Liver (tissue), 9 donors: ENCODE data around the gene RABEP2. TPM values are rescaled to one million over a fixed set of nuclear protein-coding genes. Genes with fewer than 3 reads are reported as not detected.

Source experiments
- DNase-seq: peaks from one replicate; pipeline ENCODE4 v3.0.0-alpha.2; 2017; ENCODE audit warnings: low spot score
- H3K27ac ChIP-seq, 2 donors: one replicate each; pipeline ENCODE4 v1.7.0; 2013; ENCODE audit warnings: inconsistent platforms in 2 of 2, low read length in 2 of 2, control low read depth in 1 of 2, low read depth in 1 of 2, mild to moderate bottlenecking in 1 of 2
- H3K27me3 ChIP-seq, 4 donors: one replicate each; pipeline versions ENCODE4 v1.6.1 to v1.7.0; 2013; ENCODE audit warnings: low read length in 3 of 4, inconsistent platforms in 1 of 4, mild to moderate bottlenecking in 1 of 4, moderate library complexity in 1 of 4; ENCODE audit not compliant: control insufficient read depth in 4 of 4, insufficient read depth in 4 of 4
- H3K36me3 ChIP-seq, 4 donors: one replicate each; pipeline versions ENCODE4 v1.6.1 to v1.7.0; 2013; ENCODE audit warnings: low read length in 3 of 4, mild to moderate bottlenecking in 3 of 4, low read depth in 1 of 4, moderate library complexity in 1 of 4; ENCODE audit not compliant: control insufficient read depth in 4 of 4, insufficient read depth in 3 of 4
- H3K4me1 ChIP-seq, 4 donors: one replicate each; pipeline versions ENCODE4 v1.6.1 to v1.7.0; 2013; ENCODE audit warnings: low read length in 3 of 4, mild to moderate bottlenecking in 3 of 4, moderate library complexity in 1 of 4; ENCODE audit not compliant: control insufficient read depth in 4 of 4, insufficient read depth in 4 of 4
- H3K4me3 ChIP-seq, 3 donors: one replicate each; pipeline versions ENCODE4 v1.6.1 to v1.7.0; 2013; ENCODE audit warnings: low read length in 3 of 3, control low read depth in 1 of 3, low read depth in 1 of 3, mild to moderate bottlenecking in 1 of 3
- H3K9ac ChIP-seq, 2 donors: one replicate each; pipeline ENCODE4 v1.7.0; 2013; ENCODE audit warnings: low read length in 2 of 2, mild to moderate bottlenecking in 2 of 2, moderate library complexity in 2 of 2, control low read depth in 1 of 2, low read depth in 1 of 2
- H3K9me3 ChIP-seq, 4 donors: one replicate each; pipeline versions ENCODE4 v1.6.1 to v1.7.0; 2013; ENCODE audit warnings: low read length in 3 of 4; ENCODE audit not compliant: control insufficient read depth in 4 of 4
- EGR1 ChIP-seq, 2 donors: IDR thresholded peaks; 2 replicates each; pipeline ENCODE4 v1.6.1; 2016 to 2018; ENCODE audit warnings: antibody characterized with exemption in 2 of 2, low read depth in 2 of 2
- FOXA1 ChIP-seq: IDR thresholded peaks from 2 replicates; pipeline ENCODE4 v1.6.1; 2016; ENCODE audit warnings: antibody characterized with exemption
- FOXA2 ChIP-seq: IDR thresholded peaks from 2 replicates; pipeline ENCODE4 v1.6.1; 2016; ENCODE audit warnings: antibody characterized with exemption
- HNF4G ChIP-seq: IDR thresholded peaks from 2 replicates; pipeline ENCODE4 v1.6.1; 2016; ENCODE audit warnings: antibody characterized with exemption
- JUND ChIP-seq, 2 donors: IDR thresholded peaks; 2 replicates each; pipeline ENCODE4 v1.6.1; 2016; ENCODE audit warnings: antibody characterized with exemption in 2 of 2
- RXRA ChIP-seq, 2 donors: IDR thresholded peaks; 2 replicates each; pipeline ENCODE4 v1.6.1; 2017 to 2018; ENCODE audit warnings: antibody characterized with exemption in 2 of 2, mild to moderate bottlenecking in 1 of 2
- TAF1 ChIP-seq: conservative IDR thresholded peaks from 2 replicates; pipeline ENCODE4 v1.6.1; 2016; ENCODE audit warnings: antibody characterized with exemption, mild to moderate bottlenecking
- WGBS: extraction: QIAGEN DNeasy Blood & Tissue Kit; methylation state at CpG from one replicate; pipeline ENCODE4 v1.1.7; 2013; 5-methylcytosine and 5-hydroxymethylcytosine counted together
- polyA plus RNA-seq, 2 donors: library from polyadenylated mRNA; stranded (reverse) in 1 of 2; unstranded in 1 of 2; fragments of 200-250 nt in 1 of 2; fragments of >200 nt in 1 of 2; fragmentation: Nextera tagmentation in 1 of 2; extraction: Ambion mirVana in 1 of 2; gene quantifications; one replicate each; pipeline versions ENCODE4 v1.2.1 to v1.2.3, GENCODE V29; 2013 to 2015
- total RNA-seq, 2 donors: library from RNA; depleted of rRNA; stranded (reverse); fragments of >200 nt; gene quantifications; one replicate each; pipeline ENCODE4 v1.2.3, GENCODE V29; 2014
- TF ChIP-seq, protein P1 (sequence below): fragments of 150-350 bp; IDR thresholded peaks from 2 replicates; pipeline ENCODE4 v1.5.1; 2017; ENCODE audit warnings: improper control_type of control experiment, low read depth, low read length; ENCODE audit not compliant: missing input control
- TF ChIP-seq, protein P2 (sequence below): IDR thresholded peaks from 2 replicates; pipeline ENCODE4 v1.6.1; 2016; ENCODE audit warnings: antibody characterized with exemption, mild to moderate bottlenecking
- TF ChIP-seq, protein P3 (sequence below): IDR thresholded peaks from 2 replicates; pipeline ENCODE4 v1.6.1; 2016; ENCODE audit warnings: antibody characterized with exemption
- donor health status: healthy.
- donor health status: healthy.
- donor health status: healthy.
- donor health status: healthy.
- donor health status: healthy.

RABEP2 gene
- total and polyA plus RNA-seq, 4 donors = 3.0 to 16.1 (median 8.3) TPM

DNA sequence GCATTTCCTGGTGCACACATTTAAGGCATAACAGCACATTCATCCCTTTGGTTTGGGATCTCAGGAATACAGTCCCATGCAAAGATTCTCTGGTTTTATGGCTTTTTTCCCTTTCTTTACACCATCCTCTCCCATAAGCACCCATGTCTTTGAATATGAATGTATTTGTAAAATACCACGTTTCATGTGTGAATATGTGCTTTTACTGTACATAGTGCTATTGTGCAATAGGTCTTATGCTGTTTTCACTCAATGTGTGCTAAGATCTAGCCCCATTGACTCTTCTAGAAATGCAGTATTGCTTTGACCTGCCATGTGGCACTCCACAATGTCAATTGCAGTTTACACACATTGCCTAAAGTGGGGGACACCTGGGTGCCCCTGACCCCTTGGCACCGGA is 39.5 kb upstream of the RABEP2 start:
- Histone ChIP-seq H3K27me3 (no peaks in the 10 kb centered on the region), H3K27ac (no peak overlapping the region), H3K9me3 (no peaks in the 10 kb centered on the region), H3K4me3 (no peak overlapping the region), H3K9ac (no peak overlapping the region), H3K4me1 (no peaks in the 10 kb centered on the region), H3K36me3 (peaks cover 10 to 42% (median 27%) of the 10 kb centered on the region in 4 donors)
- no peak for DNase-seq
- WGBS = 88% methylated on average over 2 of the region's 2 CpGs
- TF ChIP-seq EGR1 (IDR thresholded peaks at IDR 0.05; ENCODE audit: low read depth in 2 of 2) (no peak), HNF4G (no peak)

DNA sequence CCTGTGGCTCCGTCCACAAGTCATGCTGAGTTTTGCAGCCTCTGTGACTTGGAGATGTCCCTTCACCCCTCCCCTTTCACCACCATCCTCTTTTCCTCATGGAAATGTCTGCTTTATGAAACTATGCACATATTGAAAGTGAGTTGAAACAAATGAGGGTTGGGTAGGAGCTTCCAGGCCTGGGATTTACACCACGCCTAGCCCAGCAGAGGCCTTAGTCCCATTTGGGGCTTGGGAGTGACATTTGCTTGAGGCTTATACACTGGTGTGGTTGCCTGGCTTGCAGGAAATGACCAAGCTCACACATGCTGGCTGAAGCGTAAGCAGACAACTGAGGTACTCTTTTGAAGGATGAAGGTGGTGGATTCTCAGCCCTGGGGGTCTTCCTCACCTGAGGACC is 39.0 kb upstream of the RABEP2 start:
- H3K9me3 ChIP-seq = no peaks in the 10 kb centered on the region
- no peak overlapping the region for H3K27ac ChIP-seq
- no peak for DNase-seq
- H3K4me3 ChIP-seq = no peak overlapping the region
- no peak for TF ChIP-seq EGR1 (IDR thresholded peaks at IDR 0.05; ENCODE audit: low read depth in 2 of 2)
- no peak for TF ChIP-seq TAF1
- TF ChIP-seq, protein P1, sequence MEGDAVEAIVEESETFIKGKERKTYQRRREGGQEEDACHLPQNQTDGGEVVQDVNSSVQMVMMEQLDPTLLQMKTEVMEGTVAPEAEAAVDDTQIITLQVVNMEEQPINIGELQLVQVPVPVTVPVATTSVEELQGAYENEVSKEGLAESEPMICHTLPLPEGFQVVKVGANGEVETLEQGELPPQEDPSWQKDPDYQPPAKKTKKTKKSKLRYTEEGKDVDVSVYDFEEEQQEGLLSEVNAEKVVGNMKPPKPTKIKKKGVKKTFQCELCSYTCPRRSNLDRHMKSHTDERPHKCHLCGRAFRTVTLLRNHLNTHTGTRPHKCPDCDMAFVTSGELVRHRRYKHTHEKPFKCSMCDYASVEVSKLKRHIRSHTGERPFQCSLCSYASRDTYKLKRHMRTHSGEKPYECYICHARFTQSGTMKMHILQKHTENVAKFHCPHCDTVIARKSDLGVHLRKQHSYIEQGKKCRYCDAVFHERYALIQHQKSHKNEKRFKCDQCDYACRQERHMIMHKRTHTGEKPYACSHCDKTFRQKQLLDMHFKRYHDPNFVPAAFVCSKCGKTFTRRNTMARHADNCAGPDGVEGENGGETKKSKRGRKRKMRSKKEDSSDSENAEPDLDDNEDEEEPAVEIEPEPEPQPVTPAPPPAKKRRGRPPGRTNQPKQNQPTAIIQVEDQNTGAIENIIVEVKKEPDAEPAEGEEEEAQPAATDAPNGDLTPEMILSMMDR = no peak
- peaks cover 10 to 44% (median 27%) of the 10 kb centered on the region in 4 donors for H3K36me3 ChIP-seq
- no peak overlapping the region for H3K9ac ChIP-seq
- WGBS = 96% methylated on average over 3 of the region's 3 CpGs
- no peaks in the 10 kb centered on the region for H3K4me1 ChIP-seq
- H3K27me3 ChIP-seq = no peaks in the 10 kb centered on the region

DNA sequence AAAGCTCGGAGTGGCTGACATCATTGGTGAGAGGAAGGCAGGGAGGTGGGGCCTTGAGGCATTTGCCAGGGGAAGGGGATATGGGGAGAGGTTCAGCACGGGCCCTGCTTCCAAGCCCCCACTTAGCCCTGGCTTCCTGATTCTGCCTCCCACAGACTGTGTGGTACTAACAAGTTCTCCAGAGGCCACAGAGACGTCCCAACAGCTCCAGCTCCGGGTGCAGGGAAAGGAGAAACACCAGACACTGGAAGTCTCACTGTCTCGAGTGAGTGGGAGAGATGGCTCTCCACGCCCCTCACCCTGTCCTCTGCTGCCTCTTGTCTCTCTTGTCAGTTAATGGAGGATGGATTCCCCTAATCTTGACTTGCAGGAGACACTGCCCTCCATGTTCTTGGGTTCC is 33.8 kb upstream of the RABEP2 start:
- H3K27ac ChIP-seq = no peak overlapping the region
- no peak overlapping the region for H3K4me3 ChIP-seq
- WGBS = 95% methylated on average over 6 of the region's 6 CpGs
- no peaks in the 10 kb centered on the region for H3K4me1 ChIP-seq
- H3K9ac ChIP-seq = no peak overlapping the region
- H3K27me3 ChIP-seq = no peaks in the 10 kb centered on the region
- H3K36me3 ChIP-seq = peaks cover 15 to 59% (median 37%) of the 10 kb centered on the region in 4 donors
- H3K9me3 ChIP-seq = no peaks in the 10 kb centered on the region
- DNase-seq = no peak
- TF ChIP-seq FOXA1 (no peak), RXRA (IDR thresholded peaks at IDR 0.05) (no peak), HNF4G (no peak), JUND (IDR thresholded peaks at IDR 0.05) (no peak), TAF1 (no peak), FOXA2 (no peak), EGR1 (IDR thresholded peaks at IDR 0.05; ENCODE audit: low read depth in 2 of 2) (no peak)
- TF ChIP-seq, protein P2, sequence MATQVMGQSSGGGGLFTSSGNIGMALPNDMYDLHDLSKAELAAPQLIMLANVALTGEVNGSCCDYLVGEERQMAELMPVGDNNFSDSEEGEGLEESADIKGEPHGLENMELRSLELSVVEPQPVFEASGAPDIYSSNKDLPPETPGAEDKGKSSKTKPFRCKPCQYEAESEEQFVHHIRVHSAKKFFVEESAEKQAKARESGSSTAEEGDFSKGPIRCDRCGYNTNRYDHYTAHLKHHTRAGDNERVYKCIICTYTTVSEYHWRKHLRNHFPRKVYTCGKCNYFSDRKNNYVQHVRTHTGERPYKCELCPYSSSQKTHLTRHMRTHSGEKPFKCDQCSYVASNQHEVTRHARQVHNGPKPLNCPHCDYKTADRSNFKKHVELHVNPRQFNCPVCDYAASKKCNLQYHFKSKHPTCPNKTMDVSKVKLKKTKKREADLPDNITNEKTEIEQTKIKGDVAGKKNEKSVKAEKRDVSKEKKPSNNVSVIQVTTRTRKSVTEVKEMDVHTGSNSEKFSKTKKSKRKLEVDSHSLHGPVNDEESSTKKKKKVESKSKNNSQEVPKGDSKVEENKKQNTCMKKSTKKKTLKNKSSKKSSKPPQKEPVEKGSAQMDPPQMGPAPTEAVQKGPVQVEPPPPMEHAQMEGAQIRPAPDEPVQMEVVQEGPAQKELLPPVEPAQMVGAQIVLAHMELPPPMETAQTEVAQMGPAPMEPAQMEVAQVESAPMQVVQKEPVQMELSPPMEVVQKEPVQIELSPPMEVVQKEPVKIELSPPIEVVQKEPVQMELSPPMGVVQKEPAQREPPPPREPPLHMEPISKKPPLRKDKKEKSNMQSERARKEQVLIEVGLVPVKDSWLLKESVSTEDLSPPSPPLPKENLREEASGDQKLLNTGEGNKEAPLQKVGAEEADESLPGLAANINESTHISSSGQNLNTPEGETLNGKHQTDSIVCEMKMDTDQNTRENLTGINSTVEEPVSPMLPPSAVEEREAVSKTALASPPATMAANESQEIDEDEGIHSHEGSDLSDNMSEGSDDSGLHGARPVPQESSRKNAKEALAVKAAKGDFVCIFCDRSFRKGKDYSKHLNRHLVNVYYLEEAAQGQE = no peak
- TF ChIP-seq, protein P3, sequence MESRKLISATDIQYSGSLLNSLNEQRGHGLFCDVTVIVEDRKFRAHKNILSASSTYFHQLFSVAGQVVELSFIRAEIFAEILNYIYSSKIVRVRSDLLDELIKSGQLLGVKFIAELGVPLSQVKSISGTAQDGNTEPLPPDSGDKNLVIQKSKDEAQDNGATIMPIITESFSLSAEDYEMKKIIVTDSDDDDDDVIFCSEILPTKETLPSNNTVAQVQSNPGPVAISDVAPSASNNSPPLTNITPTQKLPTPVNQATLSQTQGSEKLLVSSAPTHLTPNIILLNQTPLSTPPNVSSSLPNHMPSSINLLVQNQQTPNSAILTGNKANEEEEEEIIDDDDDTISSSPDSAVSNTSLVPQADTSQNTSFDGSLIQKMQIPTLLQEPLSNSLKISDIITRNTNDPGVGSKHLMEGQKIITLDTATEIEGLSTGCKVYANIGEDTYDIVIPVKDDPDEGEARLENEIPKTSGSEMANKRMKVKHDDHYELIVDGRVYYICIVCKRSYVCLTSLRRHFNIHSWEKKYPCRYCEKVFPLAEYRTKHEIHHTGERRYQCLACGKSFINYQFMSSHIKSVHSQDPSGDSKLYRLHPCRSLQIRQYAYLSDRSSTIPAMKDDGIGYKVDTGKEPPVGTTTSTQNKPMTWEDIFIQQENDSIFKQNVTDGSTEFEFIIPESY = no peak
- TF ChIP-seq, protein P1 = no peak
